HG02973 (cell line): ENCODE data around the gene ALG13.
"Not testable (repeated sequence)": the region's sequence is repeated elsewhere in the genome, so short reads cannot be mapped to it uniquely, and the experiment has no call there.

Experiments used
- ATAC-seq: cut with Tn5 transposase; IDR thresholded peaks from one replicate; pipeline ENCODE4 v1.9.1; 2021; ENCODE audit warnings: moderate library complexity; ENCODE audit not compliant: unreplicated experiment

ALG13 gene

DNA sequence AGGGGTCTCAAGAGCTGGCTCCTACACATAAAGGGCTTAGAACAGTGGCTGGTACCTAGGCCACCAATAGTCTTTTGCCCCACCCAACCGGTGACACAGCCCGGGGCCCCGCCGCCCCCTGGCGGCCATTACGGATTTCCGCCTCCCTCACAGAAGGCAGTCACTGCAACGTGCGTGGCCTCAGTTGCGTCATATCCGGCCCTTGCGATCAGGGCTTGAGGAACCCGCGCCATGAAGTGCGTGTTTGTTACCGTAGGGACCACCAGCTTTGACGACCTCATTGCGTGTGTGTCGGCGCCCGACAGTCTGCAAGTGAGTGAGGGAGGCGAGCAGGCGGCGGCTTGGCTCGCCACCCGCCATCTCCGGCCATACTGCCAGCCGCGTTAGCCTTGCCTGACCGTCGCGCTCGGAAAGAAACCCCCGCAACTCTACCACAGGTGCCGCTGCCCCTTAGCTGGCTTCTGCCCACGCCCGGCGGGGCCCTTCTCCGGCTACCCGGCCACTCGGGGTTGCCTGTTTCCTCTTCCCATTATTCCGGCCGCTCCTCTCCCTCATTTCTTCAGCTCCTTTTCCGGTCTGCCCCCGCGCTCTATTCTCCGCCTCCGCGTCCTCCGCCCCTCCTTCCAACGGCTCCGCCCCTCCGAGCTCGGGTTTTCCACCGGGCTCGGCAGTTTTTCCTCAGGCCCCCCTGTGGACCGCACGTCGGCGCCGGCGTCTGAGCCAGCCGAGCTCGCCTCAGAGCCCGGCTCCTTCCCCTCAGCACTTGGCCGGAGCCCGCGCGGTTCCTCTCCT is at the start of gene ALG13:
Gene ALG13, plus strand, starts transcription at position 183 of the 792 bp plus-strand sequence. Its CDS starts 49 bp downstream, at position 232.
- ATAC-seq = peak; percentile 99

DNA sequence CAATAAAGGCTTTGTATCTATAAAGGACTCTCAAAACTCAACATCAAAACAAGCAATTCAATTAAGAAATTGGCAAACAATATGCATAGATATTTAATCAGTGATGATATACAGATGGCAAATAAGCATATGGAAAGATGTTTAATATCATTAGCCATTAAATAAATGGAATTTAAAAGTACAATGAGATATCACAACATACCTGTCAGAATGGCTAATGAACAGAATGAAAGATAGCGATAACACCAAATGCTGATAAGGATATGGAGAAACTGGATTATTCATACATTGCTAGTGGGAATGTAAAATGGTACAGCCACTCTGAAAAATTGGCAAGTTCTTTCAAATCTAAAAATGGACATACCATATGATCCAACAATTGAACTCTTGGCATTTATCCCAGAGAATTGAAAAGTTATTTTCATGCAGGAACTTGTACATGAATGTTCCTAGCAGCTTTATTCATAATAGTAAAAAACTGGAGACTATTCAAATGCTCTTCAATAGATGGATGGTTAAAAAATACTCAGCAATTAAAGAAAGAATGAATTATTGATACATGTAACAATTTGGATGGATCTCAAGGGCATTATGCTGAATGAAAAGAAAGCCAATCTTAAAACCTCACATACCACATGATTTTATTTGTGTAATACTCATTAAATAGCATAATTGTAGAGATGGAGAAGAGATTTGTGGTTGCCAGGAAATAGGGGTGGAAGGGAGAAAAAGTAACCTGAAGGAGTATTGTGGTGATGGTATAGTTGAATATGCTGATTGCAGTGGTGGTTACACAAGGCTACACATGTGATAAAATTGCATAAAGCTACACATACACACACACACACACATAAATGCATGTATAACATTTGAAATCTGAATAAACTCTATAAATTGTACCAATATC is 45.9 kb upstream of the ALG13 start:
- ATAC-seq = no peak

- no peak for ATAC-seq
Measured at GRCh38 chrX:111641969-111642368, 39.0 kb upstream of the ALG13 start.

GRCh38 chrX:111645165-111645564 is 35.8 kb upstream of the ALG13 start:
- ATAC-seq = not testable (repeated sequence)

DNA sequence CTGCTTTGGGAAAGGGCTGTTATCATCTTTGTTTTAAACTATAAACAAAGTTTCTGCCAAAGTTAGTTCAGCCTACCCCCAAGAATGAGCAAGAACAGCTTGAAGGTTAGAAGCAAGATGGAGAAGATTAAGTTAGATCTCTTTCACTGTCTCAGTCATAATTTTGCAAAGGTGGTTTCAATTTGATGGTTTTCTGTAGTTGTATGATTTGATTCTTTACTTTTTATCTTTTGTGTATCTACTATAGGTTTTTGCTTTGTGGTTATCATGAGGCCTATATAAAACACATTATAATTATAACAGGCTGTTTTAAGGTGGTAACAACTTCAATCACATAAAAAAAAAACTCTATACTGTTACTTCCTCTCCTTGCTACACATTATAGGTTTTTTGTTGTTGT is 35.4 kb upstream of the ALG13 start:
- no peak for ATAC-seq

- ATAC-seq = no peak
Measured at GRCh38 chrX:111646515-111646914, 34.5 kb upstream of the ALG13 start.

DNA sequence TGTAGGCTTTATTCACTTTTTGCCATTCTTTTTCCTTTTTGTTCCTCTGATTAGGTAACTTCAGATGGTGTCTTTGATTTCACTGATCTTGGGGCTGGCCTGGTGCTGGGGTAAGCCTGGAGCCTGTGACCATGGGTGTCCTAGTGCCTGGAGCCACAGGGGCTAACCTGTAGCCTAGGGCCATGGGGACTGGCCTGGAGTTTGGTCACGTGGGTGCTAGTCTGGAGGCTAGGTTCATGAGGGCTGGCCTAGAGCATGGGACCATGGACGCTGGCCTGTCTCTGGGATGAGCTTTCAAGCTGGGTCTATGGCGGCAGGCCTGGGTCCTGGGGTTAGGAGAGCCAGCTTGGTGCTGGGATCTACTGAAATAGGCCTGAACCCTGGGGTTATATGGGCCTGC is 32.2 kb upstream of the ALG13 start:
- ATAC-seq = no peak

- no peak for ATAC-seq
Measured at GRCh38 chrX:111649638-111650037, 31.3 kb upstream of the ALG13 start.

DNA sequence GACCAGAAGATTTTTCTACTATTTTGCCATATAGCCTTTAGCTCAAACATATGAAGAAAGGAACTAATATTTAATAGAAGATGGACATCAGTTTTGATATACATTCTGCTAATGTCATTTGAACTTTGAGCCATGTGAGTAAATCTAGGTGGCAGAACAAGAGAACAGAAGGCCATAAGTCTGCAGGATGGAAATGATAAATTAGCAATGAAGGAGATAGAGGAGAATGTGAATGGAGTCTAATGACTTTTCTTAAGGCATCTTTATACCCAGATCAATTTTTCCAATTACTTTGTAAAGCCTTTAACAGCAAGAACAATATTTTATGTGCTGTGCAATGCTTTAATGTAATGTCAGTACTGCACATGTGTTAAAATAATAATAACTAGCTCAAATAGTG is 30.1 kb upstream of the ALG13 start:
- ATAC-seq = no peak

DNA sequence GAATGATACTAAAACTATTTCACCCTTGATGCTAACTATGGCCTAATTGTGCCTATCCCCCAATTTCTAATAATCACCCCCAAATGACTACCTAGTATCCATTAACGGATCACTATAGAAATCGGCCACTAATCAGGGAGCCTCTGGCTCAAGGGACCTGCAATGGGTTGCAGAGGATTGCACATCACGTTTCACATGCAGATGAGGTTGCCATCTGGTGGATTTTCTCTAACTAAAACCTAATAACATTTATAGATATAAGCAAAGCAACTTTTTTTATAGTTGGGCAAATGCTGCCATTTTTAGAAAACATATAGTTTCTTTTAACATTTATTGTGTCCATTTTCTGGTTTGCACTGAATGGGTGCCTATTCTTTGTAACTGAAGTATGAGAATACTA is 28.3 kb upstream of the ALG13 start:
- ATAC-seq = no peak

GRCh38 chrX:111661241-111661640 is 19.7 kb upstream of the ALG13 start:
- no peak for ATAC-seq

DNA sequence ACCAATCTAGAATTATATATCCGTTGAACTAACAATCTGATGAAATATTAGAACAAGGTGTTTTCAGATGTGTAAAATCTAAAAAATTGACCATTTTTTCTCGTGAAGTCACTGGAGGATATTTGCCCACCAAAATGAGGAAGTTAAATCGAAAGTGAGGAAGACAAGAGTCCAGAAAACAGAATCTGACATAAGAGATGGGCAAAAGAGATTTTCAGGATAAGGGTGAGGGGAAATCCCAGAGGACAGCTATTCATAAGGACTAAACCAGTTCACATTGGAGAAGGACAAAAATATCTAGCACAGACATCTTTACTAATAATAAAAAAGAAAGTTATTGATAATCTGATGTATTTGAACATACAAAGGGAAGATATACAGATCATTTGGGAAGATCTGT is 18.7 kb upstream of the ALG13 start:
- no peak for ATAC-seq

GRCh38 chrX:111671668-111672067 is 9.3 kb upstream of the ALG13 start:
- no peak for ATAC-seq

- ATAC-seq = no peak
Measured at GRCh38 chrX:111687305-111687704, 6.3 kb downstream of the ALG13 start.

- no peak for ATAC-seq
Measured at GRCh38 chrX:111695297-111695880, 14.4 kb downstream of the ALG13 start.

GRCh38 chrX:111719426-111720210 is 38.6 kb downstream of the ALG13 start:
- no peak for ATAC-seq

DNA sequence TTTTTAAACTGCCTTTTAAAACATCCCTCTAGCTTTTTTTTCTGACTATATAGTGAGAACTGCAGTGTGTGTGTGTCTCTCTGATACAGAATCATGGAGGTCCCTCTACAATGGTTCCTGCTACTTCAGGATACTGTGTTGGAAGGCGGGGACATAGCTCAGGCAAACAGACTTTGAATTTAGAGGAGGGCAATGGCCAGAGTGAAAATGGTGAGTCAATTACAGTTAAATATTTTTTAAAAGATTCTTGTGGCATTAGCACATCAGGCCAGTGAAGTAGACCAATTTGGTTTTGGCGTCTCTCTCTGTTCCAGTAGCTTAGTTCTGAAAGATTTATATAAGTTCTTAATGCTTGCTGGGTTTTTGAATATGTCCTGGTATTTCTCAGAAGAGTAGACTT is 47.1 kb downstream of the ALG13 start:
- ATAC-seq = no peak

DNA sequence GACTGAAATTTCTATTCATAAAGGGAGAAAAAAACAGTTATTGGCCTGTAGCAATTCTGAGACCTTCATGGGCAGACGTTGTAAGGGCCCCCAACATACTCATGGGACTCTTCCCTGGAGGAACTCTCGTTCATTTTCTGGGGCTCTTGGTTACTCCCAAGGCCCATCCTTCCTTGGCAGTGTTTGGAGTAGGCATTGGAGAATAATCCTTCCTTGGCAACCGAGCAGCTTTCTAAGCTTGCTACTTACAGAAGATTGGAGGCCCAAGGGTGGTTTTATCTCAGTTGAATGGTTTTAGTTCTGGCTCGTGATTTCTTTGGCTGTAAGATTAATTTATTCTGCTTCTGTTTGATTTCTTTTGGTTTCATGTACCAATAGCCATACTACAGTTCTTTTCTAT is 50.4 kb downstream of the ALG13 start:
- ATAC-seq = no peak

GRCh38 chrX:111736571-111736970 is 55.6 kb downstream of the ALG13 start:
- ATAC-seq = no peak

DNA sequence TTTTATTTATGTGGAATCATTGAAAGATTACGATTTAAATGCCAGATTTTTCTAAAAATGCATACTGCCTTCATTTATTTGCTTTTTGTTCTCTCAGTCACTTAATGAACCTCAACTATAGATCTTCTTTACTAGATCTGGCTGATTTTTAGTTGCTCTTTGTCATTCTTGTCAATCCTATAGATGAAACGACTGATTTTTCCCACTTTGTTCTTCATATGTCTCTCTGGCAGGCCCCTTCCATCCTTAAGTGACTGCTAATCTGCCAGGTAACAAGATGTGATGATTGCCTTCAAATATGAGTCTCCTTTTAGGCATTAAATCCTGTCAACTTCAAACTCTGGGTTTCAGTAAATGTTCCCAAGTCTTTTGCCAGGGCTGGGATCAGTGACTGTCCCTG is 61.0 kb downstream of the ALG13 start:
- no peak for ATAC-seq

DNA sequence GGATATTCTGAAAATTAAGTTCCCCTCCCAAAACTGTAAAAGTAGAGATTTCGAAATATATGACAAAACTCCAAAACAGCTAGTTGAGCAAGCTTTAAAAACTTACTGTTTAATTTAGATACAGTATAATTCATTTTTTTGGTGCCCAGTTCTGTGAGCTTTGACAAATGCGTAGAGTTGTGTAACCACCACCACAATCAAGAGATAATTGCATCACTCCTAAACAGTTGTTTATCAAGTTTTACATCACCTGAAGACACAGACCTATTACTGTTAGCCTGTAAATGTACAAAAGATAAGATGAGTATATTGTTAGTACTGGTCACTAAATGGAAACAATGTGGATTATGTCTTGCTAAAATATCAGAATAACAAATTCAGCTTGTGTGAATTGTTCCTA is 62.3 kb downstream of the ALG13 start:
- ATAC-seq = no peak
